HG03521 (cell line): ENCODE data around the gene ZFAND3.

Experiments
- ATAC-seq: cut with Tn5 transposase; IDR thresholded peaks from one replicate; pipeline ENCODE4 v1.9.1; 2021; ENCODE audit warnings: mild to moderate bottlenecking, moderate library complexity; ENCODE audit not compliant: unreplicated experiment

The ZFAND3 gene

GRCh38 chr6:37794825-37795224 is 24.7 kb upstream of the ZFAND3 start:
- ATAC-seq, result no peak

GRCh38 chr6:37798436-37799262 is 20.9 kb upstream of the ZFAND3 start:
- ATAC-seq, result no peak

- ATAC-seq, result no peak
Measured at GRCh38 chr6:37799263-37799644, 20.3 kb upstream of the ZFAND3 start.

GRCh38 chr6:37800703-37801604 is 18.6 kb upstream of the ZFAND3 start:
- ATAC-seq, result no peak

GRCh38 chr6:37801605-37801940 is 18.0 kb upstream of the ZFAND3 start:
- ATAC-seq, result no peak

GRCh38 chr6:37802810-37803209 is 16.7 kb upstream of the ZFAND3 start:
- no peak for ATAC-seq

- ATAC-seq, result no peak
Measured at GRCh38 chr6:37804586-37804985, 14.9 kb upstream of the ZFAND3 start.

- no peak for ATAC-seq
Measured at GRCh38 chr6:37806213-37806612, 13.3 kb upstream of the ZFAND3 start.

GRCh38 chr6:37807656-37808055 is 11.9 kb upstream of the ZFAND3 start:
- ATAC-seq, result no peak

- ATAC-seq, result no peak
Measured at GRCh38 chr6:37809197-37809543, 10.4 kb upstream of the ZFAND3 start.

- no peak for ATAC-seq
Measured at GRCh38 chr6:37812841-37813240, 6.7 kb upstream of the ZFAND3 start.

GRCh38 chr6:37814374-37814773 is 5.2 kb upstream of the ZFAND3 start:
- no peak for ATAC-seq

- ATAC-seq, result no peak
Measured at GRCh38 chr6:37816599-37817375, 2.7 kb upstream of the ZFAND3 start.

- ATAC-seq, result peak; percentile 68
Measured at GRCh38 chr6:37818536-37819176, 871 bp upstream of the ZFAND3 start.

GRCh38 chr6:37819802-37820717 is 533 bp downstream of the ZFAND3 start:
- ATAC-seq, result no peak

- ATAC-seq, result no peak
Measured at GRCh38 chr6:37820718-37821079, 1.2 kb downstream of the ZFAND3 start.

- ATAC-seq, result no peak
Measured at GRCh38 chr6:37821446-37821845, 1.9 kb downstream of the ZFAND3 start.

- no peak for ATAC-seq
Measured at GRCh38 chr6:37822851-37823682, 3.5 kb downstream of the ZFAND3 start.

- ATAC-seq, result no peak
Measured at GRCh38 chr6:37824170-37824569, 4.6 kb downstream of the ZFAND3 start.
